Duodenal mucosa (tissue), 2 donors: ENCODE data around the gene ARHGAP40.

Experiments
- H3K27ac ChIP-seq: one replicate; pipeline ENCODE4 v1.7.0; 2013; ENCODE audit warnings: low read depth, low read length
- H3K27me3 ChIP-seq, 2 donors: one replicate each; pipeline ENCODE4 v1.7.0; 2013; ENCODE audit warnings: low read length in 2 of 2, control low read depth in 1 of 2; ENCODE audit not compliant: insufficient read depth in 2 of 2, control insufficient read depth in 1 of 2
- H3K36me3 ChIP-seq, 2 donors: one replicate each; pipeline ENCODE4 v1.7.0; 2013; ENCODE audit warnings: low read length in 2 of 2, control low read depth in 1 of 2; ENCODE audit not compliant: insufficient read depth in 2 of 2, control insufficient read depth in 1 of 2
- H3K4me1 ChIP-seq, 2 donors: one replicate each; pipeline ENCODE4 v1.7.0; 2013; ENCODE audit warnings: low read length in 2 of 2, control low read depth in 1 of 2; ENCODE audit not compliant: insufficient read depth in 2 of 2, control insufficient read depth in 1 of 2
- H3K4me3 ChIP-seq, 2 donors: one replicate each; pipeline ENCODE4 v1.7.0; 2013; ENCODE audit warnings: low read length in 2 of 2, low read depth in 1 of 2
- H3K9ac ChIP-seq, 2 donors: one replicate each; pipeline ENCODE4 v1.7.0; 2013; ENCODE audit warnings: low read length in 2 of 2, low read depth in 1 of 2
- H3K9me3 ChIP-seq, 2 donors: one replicate each; pipeline ENCODE4 v1.7.0; 2013; ENCODE audit warnings: low read length in 2 of 2, control low read depth in 1 of 2; ENCODE audit not compliant: control insufficient read depth in 1 of 2

The ARHGAP40 gene

DNA sequence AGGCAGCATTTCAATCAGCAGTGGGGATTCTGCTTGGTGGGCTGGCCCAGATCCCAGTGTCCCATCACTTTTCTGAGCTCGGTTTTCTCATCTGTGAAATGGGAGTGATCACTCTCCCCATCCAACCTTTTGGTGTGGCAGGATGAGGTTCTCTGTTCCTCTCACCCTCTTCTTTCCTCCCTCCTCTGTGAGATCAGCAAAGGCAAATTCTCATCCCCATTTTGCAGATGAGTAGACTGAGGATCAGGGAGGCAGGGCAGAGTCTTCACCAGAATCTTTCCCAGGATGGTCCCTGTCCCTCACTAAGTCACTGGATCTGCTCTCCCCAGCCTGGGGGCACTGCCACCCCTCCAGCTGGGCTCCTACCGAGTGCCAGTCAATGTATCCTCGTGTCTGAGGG, 62.1 kb downstream of the ARHGAP40 start:
- Histone ChIP-seq H3K9me3 (no peaks in the 10 kb centered on the region), H3K36me3 (no peaks in the 10 kb centered on the region), H3K4me1 (no peaks in the 10 kb centered on the region), H3K27ac (no peak overlapping the region), H3K27me3 (peaks cover 0 to 10% of the 10 kb centered on the region in 2 donors), H3K9ac (no peak overlapping the region), H3K4me3 (no peak overlapping the region)

DNA sequence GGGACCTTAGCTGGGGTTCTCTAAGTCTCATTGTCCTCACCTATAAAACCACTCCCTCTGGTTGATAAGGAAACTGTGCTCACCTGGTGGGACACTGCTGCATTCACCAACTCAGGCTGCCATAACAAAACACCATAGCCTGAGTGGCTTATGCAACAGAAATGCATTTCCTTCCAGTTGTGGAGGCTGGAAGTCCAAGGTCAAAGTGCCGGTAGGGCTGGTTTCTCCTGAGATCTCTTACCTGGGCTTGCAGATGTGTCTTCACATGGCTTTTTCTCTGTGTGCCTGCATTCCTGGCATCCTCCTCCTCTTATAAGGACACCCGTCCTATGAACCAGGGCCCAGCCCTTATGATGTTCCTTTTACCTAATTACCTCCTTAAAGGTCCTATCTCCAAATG, 62.7 kb downstream of the ARHGAP40 start:
- no peak overlapping the region for H3K4me3 ChIP-seq
- H3K9ac ChIP-seq: no peak overlapping the region
- H3K4me1 ChIP-seq: no peaks in the 10 kb centered on the region
- H3K36me3 ChIP-seq: no peaks in the 10 kb centered on the region
- peaks cover 4 to 7% of the 10 kb centered on the region in 2 donors for H3K27me3 ChIP-seq
- H3K27ac ChIP-seq: no peak overlapping the region
- no peaks in the 10 kb centered on the region for H3K9me3 ChIP-seq

DNA sequence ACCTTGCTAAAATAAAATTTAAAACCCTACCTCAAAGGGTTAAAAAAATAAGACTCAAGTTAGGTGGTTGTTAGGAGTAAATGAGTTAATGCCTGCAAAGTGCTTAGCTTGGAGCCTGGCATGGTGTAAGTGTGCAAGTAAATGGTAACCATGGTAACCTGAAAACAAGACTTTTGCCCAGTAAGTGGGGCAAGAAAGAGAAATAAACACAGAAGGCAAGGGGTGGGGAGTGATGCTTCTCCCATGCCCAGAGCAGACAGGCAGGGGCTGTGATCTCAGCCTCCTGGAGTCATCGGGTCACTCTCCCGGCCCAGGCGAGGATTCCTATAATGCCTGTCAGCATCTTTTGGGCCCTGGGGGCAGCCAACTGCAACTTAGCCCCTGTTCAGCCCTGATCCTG, 63.5 kb downstream of the ARHGAP40 start:
- Histone ChIP-seq H3K9ac (no peak overlapping the region), H3K9me3 (no peaks in the 10 kb centered on the region), H3K27me3 (peaks cover 4 to 7% of the 10 kb centered on the region in 2 donors), H3K4me1 (no peaks in the 10 kb centered on the region), H3K36me3 (no peaks in the 10 kb centered on the region), H3K27ac (no peak overlapping the region), H3K4me3 (no peak overlapping the region)

DNA sequence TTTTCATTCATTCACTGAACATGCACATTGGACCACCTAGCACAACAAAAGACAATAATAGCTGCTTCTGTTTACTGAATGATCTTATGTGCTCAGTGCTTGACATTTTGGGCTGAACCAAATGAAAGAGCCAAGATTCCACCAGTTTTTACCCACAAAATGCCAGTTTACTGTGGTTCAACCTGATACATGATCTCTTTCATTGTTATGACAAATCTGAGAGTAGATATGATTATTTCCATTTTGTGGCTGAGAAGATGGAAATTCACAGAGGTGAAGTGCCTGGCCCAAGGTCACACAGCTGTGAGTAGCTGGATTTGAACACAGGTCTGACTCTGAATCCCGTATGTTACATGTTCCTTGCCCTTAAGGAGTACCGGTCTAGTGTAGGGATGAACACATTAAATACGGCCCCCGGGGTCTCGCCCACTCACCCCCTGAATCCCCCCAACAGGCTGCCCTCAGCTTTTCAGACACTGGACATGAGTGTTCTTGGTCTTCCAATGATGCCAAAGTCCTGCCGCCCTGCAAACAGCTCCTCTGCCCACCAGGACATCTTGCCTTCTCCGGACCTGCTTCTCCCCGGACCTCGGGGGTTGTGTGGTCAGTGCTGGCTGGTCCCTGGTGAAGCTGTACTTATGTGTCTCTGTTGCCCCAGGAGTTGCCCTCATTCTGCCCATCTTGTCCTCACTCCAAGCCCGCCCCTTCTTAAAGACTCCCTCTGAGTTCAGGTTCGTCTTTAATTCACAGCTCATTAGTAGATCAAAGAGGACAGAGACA, 64.1 kb downstream of the ARHGAP40 start:
- Histone ChIP-seq H3K4me1 (no peaks in the 10 kb centered on the region), H3K36me3 (no peaks in the 10 kb centered on the region), H3K4me3 (no peak overlapping the region), H3K9ac (no peak overlapping the region), H3K27me3 (peaks cover 4 to 7% of the 10 kb centered on the region in 2 donors), H3K9me3 (no peaks in the 10 kb centered on the region), H3K27ac (no peak overlapping the region)

DNA sequence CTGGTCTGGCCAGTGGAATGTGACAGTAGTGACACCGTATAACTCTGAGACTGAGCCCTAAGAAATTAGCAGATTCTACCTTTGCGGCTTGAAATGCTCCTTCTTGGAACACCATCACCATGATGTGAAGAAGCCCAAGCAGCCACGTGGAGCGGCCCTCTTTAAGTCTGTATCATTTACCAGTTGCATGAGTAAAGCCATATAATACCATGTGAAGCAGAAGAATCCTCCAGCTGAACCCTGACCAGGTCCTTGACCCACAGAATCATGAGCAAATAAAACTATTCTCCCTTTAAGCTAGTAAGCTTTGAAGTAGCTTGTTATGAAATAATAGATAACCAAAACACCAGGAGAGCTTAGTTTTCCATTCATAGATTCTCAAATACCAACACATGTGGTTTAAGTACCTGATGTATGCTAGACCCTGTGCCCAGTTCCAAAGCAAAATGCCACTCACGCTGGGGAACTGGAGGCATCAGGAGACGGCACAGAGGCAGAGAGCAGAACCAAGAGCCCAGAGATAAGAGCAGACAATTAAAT, 65.9 kb downstream of the ARHGAP40 start:
- Histone ChIP-seq H3K36me3 (no peaks in the 10 kb centered on the region), H3K4me1 (no peaks in the 10 kb centered on the region), H3K9ac (no peak overlapping the region), H3K27me3 (peaks cover 14 to 15% of the 10 kb centered on the region in 2 donors), H3K27ac (no peak overlapping the region), H3K4me3 (no peak overlapping the region), H3K9me3 (no peaks in the 10 kb centered on the region)

DNA sequence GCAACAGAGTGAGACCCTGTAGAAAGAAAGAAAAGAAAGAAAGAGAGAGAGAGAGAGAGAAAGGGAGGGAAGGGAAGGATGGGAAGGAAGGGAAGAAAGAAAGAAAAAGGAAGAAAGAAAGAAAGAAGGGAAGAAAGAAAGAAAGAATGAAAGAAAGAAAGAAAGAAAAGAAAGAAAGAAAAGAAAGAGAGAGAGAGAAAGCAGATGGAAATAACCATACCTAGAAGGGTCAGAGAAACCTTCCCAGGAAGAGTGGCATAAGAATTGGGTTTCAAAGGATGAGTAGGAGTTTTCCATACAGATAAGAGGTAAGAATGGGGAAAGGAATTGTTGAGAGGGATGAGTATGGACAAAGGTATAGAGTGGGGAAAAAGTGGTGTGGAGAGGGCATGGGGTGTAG, 68.1 kb downstream of the ARHGAP40 start:
- H3K36me3 ChIP-seq: no peaks in the 10 kb centered on the region
- H3K4me1 ChIP-seq: peaks cover 5 to 6% of the 10 kb centered on the region in 2 donors
- no peak overlapping the region for H3K9ac ChIP-seq
- H3K27ac ChIP-seq: no peak overlapping the region
- no peak overlapping the region for H3K4me3 ChIP-seq
- peaks cover 28 to 34% of the 10 kb centered on the region in 2 donors for H3K27me3 ChIP-seq
- no peaks in the 10 kb centered on the region for H3K9me3 ChIP-seq

DNA sequence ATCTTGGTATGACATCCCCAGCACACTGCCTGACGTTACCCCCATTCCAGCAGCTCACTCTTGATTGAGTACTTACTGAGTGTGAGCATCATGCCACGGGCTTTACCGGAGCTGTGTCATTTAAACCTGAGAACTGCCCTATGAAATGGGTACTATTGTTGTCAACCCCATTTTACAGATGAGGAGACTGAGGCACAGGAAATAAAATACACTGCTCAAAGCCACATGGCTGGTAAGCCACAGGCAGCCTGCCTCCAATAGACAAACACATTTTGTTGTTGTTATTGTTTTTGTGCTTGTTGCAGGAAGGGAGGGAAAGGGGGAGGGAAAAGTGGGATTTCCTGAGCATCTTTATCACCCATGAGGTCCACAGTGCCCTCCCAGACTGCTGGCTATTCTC, 69.2 kb downstream of the ARHGAP40 start:
- Histone ChIP-seq H3K9me3 (no peaks in the 10 kb centered on the region), H3K4me3 (no peak overlapping the region), H3K4me1 (peaks cover 5 to 6% of the 10 kb centered on the region in 2 donors), H3K27me3 (peaks cover 30 to 39% of the 10 kb centered on the region in 2 donors), H3K9ac (no peak overlapping the region), H3K27ac (no peak overlapping the region), H3K36me3 (no peaks in the 10 kb centered on the region)

DNA sequence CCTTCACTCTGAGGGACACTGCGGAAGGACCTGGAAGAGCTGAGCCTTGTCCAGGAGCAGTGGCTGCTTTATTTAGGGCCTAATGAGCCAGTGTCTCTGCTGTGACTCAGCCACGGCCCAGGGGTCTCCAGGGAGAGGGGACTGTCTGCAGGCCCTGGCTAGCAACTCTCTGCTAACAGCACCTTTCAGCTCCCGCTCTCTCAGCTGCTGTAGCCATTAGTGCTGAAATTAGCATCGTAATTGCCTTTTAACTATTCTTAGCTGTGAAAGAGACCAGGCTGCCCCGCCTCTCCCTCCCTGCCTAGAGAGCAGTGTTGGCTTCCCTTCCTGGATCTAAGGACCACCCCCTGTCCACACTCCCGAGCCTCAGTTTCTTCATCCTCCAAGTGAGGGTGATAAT, 69.6 kb downstream of the ARHGAP40 start:
- Histone ChIP-seq H3K9me3 (no peaks in the 10 kb centered on the region), H3K27me3 (peaks cover 30 to 39% of the 10 kb centered on the region in 2 donors), H3K36me3 (no peaks in the 10 kb centered on the region), H3K4me3 (no peak overlapping the region), H3K27ac (no peak overlapping the region), H3K9ac (no peak overlapping the region), H3K4me1 (peaks cover 5 to 6% of the 10 kb centered on the region in 2 donors)

DNA sequence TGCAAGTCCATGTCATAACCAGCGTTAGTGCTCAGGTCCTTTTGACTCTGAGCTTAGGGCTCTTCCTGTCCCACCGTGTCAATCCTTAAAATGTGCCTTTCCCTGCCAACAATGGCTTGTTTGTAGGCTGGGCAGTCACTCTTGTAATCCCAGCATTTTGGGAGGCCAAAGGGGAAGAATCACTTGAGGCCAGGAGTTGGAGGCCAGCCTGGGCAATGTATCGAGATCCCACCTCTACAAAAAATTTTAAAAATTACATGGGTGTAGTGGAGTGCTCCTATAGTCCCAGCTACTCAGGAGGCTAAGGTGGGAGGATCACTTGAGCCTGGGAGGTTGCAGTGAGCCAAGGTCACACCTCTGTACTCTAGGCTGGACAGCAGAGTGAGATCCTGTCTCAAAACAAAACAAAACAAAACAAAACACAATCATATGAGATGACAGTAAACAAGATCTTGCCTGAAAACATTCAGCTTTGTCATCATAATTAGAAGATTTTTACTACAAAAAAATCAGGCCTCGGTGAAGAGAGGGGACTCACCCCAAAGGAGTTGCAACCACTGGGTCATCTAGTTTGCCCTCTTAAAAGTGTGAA, 70.2 kb downstream of the ARHGAP40 start:
- H3K27ac ChIP-seq: no peak overlapping the region
- H3K4me1 ChIP-seq: peaks cover 5 to 6% of the 10 kb centered on the region in 2 donors
- H3K4me3 ChIP-seq: no peak overlapping the region
- no peaks in the 10 kb centered on the region for H3K36me3 ChIP-seq
- no peak overlapping the region for H3K9ac ChIP-seq
- peaks cover 30 to 39% of the 10 kb centered on the region in 2 donors for H3K27me3 ChIP-seq
- no peaks in the 10 kb centered on the region for H3K9me3 ChIP-seq

DNA sequence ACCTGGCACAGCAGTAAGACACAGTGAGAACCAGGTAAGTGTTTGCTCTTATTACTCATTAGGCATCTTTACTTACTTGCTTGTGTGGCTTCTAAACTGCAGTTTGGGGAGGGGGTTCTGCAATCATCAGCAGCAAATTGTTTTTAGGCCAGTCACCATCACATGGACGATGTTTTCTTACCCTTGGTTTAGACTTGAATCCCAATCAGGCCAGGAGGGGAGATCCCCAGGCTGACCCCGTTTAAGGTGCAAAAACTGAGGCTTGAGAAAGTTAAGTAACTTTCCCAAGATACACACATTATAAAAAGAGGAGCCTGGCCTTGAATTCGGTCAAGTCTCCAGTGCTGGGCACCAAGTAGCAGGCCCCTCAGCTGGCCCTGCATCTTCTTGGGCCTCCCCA, 70.9 kb downstream of the ARHGAP40 start:
- no peaks in the 10 kb centered on the region for H3K36me3 ChIP-seq
- H3K9ac ChIP-seq: no peak overlapping the region
- peaks cover 30 to 39% of the 10 kb centered on the region in 2 donors for H3K27me3 ChIP-seq
- H3K27ac ChIP-seq: no peak overlapping the region
- H3K9me3 ChIP-seq: no peaks in the 10 kb centered on the region
- peaks cover 5 to 6% of the 10 kb centered on the region in 2 donors for H3K4me1 ChIP-seq
- no peak overlapping the region for H3K4me3 ChIP-seq
